ENCODE data around the gene MKNK2.

MKNK2 gene

DNA sequence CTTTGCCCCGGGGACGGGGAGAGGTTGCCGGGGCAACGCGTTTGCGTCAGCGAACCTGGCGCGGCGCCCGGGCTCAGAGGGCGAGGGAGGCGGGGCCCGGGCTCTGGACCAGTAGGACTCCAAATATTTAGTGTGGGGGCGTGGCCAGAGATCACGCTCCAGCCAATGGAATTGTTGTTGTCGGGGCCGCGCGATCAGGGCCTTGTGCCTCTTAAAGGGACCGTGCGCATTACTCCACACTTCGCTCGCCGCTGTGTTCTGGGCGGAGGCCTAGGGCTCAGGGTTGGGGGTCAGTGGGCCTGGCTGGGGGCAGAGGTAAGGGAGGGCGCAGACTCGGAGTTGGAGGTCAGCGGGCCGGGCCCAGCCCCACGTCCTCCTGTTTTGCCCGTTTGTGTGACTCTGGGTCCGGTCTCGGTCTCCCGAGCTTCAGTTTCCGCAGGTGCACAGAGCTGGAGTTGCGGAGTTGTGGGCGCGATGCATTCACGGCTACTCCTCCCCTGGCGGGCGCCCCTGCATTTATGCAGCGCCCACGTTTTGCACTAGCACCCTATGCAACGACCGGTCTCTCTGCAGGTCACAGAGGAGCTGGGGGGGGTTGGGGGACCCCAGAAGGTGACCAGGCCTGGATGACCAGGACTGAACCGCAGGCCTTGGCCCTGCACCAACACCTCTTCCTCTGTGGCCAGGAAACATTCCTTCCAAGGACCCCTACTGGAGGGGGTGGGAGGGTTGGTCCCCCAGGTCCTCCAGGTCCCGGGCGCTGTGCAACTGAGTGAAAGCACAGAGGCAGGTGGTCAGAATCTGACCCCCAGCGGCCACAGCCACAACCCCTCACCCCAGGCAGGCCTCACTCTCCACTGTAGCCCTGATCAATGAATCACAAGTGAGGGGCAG lies 10.7 kb upstream of the MKNK2 start:
- peak; percentile 99 for DNase-seq (ENCODE audit: low read depth in 2 of 2)
- TF ChIP-seq, protein P1, sequence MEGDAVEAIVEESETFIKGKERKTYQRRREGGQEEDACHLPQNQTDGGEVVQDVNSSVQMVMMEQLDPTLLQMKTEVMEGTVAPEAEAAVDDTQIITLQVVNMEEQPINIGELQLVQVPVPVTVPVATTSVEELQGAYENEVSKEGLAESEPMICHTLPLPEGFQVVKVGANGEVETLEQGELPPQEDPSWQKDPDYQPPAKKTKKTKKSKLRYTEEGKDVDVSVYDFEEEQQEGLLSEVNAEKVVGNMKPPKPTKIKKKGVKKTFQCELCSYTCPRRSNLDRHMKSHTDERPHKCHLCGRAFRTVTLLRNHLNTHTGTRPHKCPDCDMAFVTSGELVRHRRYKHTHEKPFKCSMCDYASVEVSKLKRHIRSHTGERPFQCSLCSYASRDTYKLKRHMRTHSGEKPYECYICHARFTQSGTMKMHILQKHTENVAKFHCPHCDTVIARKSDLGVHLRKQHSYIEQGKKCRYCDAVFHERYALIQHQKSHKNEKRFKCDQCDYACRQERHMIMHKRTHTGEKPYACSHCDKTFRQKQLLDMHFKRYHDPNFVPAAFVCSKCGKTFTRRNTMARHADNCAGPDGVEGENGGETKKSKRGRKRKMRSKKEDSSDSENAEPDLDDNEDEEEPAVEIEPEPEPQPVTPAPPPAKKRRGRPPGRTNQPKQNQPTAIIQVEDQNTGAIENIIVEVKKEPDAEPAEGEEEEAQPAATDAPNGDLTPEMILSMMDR (IDR thresholded peaks at IDR 0.05; ENCODE audit: low read depth, low read length), result no peak
- H3K4me3 ChIP-seq (replicated peaks in 1 of 2; ENCODE audit: low read depth in 2 of 2, low read length in 2 of 2), result peak overlapping the region; percentile 43 to 57

DNA sequence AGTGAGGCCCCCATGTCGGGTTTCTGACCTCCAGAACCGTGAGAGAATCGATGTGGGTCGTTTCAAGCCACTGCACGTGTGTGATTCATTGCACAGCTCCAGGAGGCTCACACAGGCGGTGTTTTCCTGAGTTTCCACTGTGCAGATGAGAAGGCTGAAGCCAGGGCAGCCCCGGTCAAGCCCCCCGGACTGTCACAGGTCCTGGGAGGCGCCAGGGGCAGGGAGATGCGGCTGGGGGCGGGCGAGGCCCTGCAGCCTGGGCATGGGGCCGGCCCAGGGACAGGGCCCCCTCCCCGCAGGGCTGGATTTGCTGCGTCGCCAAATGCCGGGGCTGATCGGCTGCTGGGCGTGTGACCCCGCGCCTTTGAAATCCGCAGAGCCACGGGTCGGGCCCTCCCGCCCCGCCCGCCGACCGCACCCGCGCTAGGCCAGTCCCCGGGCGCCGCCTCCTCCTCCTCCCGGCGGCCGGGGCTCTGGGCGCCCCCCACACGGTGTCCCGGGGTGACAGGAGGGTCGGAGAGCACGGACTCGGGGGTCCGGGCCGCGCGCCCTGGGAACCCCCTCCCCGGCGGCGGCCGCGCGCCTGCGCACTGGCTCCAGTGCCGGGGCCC lies 9.9 kb upstream of the MKNK2 start:
- peak; percentile 83 to 87 for DNase-seq (ENCODE audit: low read depth in 2 of 2)
- TF ChIP-seq, protein P1 (IDR thresholded peaks at IDR 0.05; ENCODE audit: low read depth, low read length), result no peak
- peak overlapping the region; percentile 30 to 54 for H3K4me3 ChIP-seq (replicated peaks in 1 of 2; ENCODE audit: low read depth in 2 of 2, low read length in 2 of 2)

DNA sequence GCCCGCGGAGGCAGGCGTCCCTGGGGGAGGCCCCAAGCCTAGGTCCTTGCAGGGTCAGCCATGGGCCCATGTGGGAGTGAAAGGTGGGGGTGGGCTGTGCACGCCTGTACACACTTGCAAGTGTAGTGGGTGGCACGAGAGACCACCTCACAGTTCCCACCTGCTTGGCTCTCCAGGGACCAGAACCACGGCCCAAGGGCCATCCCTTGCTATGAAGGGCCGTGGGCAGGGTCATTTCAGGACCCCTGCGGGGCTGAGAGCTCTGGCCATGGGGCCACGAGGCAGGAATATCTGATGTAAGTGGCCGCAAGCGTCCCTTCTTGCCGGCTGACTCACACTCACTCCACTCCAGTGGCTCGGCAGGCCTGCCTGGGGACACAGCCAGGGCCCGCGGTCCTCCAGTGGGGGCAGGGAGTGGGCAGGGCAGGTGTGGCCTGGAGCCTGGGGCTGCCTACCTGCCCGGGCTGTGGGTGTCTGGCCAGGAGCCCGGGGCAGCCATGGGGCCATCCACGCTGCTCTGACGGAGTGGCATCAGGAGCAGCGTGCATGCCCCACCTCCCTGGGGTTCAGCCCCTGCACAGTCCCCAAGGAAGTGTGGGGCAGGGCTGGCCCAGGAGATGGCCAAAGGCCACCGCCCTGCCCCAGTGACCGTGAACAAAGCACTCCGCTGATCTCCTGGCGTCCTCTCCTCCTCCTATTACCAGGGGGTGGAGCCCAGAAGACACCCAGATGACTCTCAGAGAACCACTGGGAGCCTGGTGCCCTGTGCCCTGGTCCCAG lies 8.6 kb upstream of the MKNK2 start:
- TF ChIP-seq, protein P1 (IDR thresholded peaks at IDR 0.05; ENCODE audit: low read depth, low read length), result no peak
- H3K4me3 ChIP-seq (replicated peaks in 1 of 2; ENCODE audit: low read depth in 2 of 2, low read length in 2 of 2), result peak overlapping the region in 1 of 2 donors; percentile 7
- peak; percentile 64 to 75 for DNase-seq (ENCODE audit: low read depth in 2 of 2)

DNA sequence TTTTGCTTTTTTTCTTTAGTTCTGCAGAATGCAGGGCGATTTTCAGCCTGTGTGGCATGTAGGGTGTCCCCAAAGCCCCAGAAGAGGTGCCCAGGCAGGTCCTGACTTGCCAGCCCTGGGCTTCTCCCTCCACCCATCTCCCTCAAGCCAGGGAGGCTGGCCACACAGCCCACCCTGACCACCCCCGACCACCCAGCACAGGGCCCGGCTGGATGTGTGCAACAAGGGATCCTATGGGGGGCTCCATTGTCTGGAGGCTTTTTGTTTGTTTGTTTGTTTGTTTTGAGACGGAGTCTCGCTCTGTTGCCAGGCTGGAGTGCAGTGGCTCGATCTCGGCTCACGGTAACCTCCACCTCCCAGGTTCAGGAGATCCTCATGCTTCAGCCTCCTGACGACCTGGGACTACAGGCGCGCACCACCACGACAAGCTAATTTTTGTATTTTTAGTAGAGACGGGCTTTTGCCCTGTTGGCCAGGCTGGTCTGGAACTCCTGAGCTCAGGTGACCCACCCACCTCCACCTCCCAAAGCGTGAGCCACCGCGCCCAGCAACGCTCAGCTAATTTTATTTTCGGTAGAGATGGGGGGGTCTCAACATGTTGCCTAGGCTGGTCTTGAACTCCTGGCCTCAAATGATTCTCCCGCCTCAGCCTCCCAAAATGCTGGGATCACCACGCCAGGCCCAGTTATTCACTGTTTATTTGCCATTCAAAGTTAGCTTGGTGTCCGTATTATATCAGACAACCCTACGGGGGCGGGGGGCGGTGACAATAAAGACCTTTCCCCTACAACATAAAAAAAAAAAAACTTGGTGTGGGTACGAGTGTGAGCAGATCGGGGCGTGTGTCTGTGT lies 7.8 kb upstream of the MKNK2 start:
- DNase-seq (ENCODE audit: low read depth in 2 of 2), result no peak
- H3K4me3 ChIP-seq (replicated peaks in 1 of 2; ENCODE audit: low read depth in 2 of 2, low read length in 2 of 2), result no peak overlapping the region
- TF ChIP-seq, protein P1 (IDR thresholded peaks at IDR 0.05; ENCODE audit: low read depth, low read length), result no peak

DNA sequence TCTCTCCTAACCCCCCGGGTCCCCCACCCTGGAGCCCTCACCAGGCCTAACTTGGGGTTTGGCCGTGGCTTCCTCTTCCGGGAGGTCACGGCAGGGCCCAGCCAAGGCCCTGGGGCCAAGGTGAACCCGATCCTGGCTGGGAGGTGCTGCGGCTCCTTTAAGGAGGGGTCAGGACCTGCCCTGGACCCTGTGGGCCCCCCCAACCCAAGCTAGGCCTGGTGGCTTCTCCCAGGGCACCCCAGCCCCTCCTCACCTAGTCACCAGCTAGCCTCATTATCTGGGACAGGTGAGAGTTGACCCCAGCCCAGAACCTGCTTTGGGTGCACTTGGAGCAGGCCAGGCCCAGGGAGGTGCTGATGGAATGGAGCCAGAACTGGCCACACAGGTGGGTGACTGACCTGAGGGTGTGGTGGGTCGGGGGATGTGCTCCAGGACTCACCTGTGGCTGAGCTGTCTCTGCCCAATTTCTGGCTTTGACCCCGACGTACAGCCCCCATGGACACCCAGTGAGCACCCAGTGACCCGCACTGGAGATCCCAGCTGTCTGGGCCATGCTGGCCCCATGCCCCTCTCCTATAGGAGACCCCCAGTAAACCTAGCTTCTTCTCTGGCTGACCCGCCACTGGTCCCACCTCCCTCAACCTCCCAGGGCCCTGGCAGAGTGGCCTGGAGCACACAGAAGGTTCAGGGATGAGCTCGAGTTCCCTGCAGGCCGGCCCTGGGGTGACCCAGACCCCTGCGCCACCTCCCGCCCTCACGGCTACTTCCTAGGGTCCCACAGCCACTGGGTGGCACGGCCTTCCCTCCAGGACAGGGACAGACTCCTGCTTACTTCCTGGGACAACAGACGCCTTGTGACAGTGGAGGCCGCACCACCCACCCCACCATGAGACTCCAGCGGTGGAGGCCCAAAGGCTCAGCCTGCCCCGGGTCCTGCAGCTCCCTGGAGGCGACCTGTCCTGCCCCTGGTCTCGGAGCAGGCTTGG lies 6.7 kb upstream of the MKNK2 start:
- no peak for DNase-seq (ENCODE audit: low read depth in 2 of 2)
- TF ChIP-seq, protein P1 (IDR thresholded peaks at IDR 0.05; ENCODE audit: low read depth, low read length), result no peak
- H3K4me3 ChIP-seq (replicated peaks in 1 of 2; ENCODE audit: low read depth in 2 of 2, low read length in 2 of 2), result no peak overlapping the region
